Activated effector memory CD4-positive, alpha-beta T cell treated with anti-CD3 and anti-CD28 coated beads, Interleukin-2, amount 50 U/mL, for 16 hours (primary cell): ENCODE results near the gene KLF2.
A peak's percentile ranks its signal among the peaks of the same experiment; 100 is the strongest.

Source experiments
- DNase-seq: peaks from one replicate; pipeline ENCODE4 v3.0.0-alpha.2; 2020

KLF2 gene

GRCh38 chr19:16308081-16308480 is 16.5 kb upstream of the KLF2 start:
- no peak for DNase-seq

- DNase-seq: no peak
Observed at GRCh38 chr19:16309643-16310042, 15.0 kb upstream of the KLF2 start.

- DNase-seq: no peak
Observed at GRCh38 chr19:16315825-16316505, 8.7 kb upstream of the KLF2 start.

- DNase-seq: no peak
Observed at GRCh38 chr19:16316506-16316882, 8.1 kb upstream of the KLF2 start.

GRCh38 chr19:16319481-16319880 is 5.1 kb upstream of the KLF2 start:
- peak; percentile 66 for DNase-seq

- DNase-seq: no peak
Observed at GRCh38 chr19:16320987-16321386, 3.6 kb upstream of the KLF2 start.

GRCh38 chr19:16325161-16325527 is 518 bp downstream of the KLF2 start:
- DNase-seq: peak; percentile 84

- DNase-seq: peak; percentile 84
Observed at GRCh38 chr19:16325641-16326400, 1.2 kb downstream of the KLF2 start.

- DNase-seq: peak; percentile 81
Observed at GRCh38 chr19:16326401-16327168, 2.0 kb downstream of the KLF2 start.

GRCh38 chr19:16327169-16327475 is 2.5 kb downstream of the KLF2 start:
- DNase-seq: no peak

GRCh38 chr19:16327501-16327900 is 2.9 kb downstream of the KLF2 start:
- peak; percentile 66 for DNase-seq

GRCh38 chr19:16327911-16328823 is 3.5 kb downstream of the KLF2 start:
- DNase-seq: peak; percentile 79

GRCh38 chr19:16328824-16329482 is 4.3 kb downstream of the KLF2 start:
- DNase-seq: peak; percentile 81

- DNase-seq: peak; percentile 98
Observed at GRCh38 chr19:16330368-16330801, 5.8 kb downstream of the KLF2 start.

GRCh38 chr19:16330806-16331690 is 6.4 kb downstream of the KLF2 start:
- DNase-seq: peak; percentile 69

GRCh38 chr19:16333001-16333586 is 8.5 kb downstream of the KLF2 start:
- DNase-seq: no peak

- no peak for DNase-seq
Observed at GRCh38 chr19:16334411-16334810, 9.8 kb downstream of the KLF2 start.

- no peak for DNase-seq
Observed at GRCh38 chr19:16335226-16335625, 10.6 kb downstream of the KLF2 start.

GRCh38 chr19:16336571-16336970 is 11.9 kb downstream of the KLF2 start:
- DNase-seq: no peak

- no peak for DNase-seq
Observed at GRCh38 chr19:16337809-16338469, 13.3 kb downstream of the KLF2 start.
